Colon (tissue), 2 donors: ENCODE measurements around the gene ELAPOR1.
"Not testable (repeated sequence)": the region's sequence is repeated elsewhere in the genome, so short reads cannot be mapped to it uniquely, and the experiment has no call there.

Experiments
- FAIRE-seq: peaks from 2 replicates; lab custom pipeline; 2012; peaks lifted over from hg19 to GRCh38; lab: Jason Lieb, UNC
- donor health status: control.
- donor health status: control.

The ELAPOR1 gene

GRCh38 chr1:109137958-109138357, 24.0 kb downstream of the ELAPOR1 start:
- FAIRE-seq = no peak

GRCh38 chr1:109138358-109138757, 24.4 kb downstream of the ELAPOR1 start:
- FAIRE-seq = no peak

GRCh38 chr1:109140392-109140791, 26.5 kb downstream of the ELAPOR1 start:
- FAIRE-seq = no peak

- no peak for FAIRE-seq
Observed at GRCh38 chr1:109142260-109142659, 28.3 kb downstream of the ELAPOR1 start.

GRCh38 chr1:109142725-109143124, 28.8 kb downstream of the ELAPOR1 start:
- FAIRE-seq = not testable (repeated sequence)

GRCh38 chr1:109148987-109149561, 35.2 kb downstream of the ELAPOR1 start:
- no peak for FAIRE-seq

GRCh38 chr1:109149874-109150601, 36.1 kb downstream of the ELAPOR1 start:
- no peak for FAIRE-seq

GRCh38 chr1:109151146-109151990, 37.5 kb downstream of the ELAPOR1 start:
- no peak for FAIRE-seq

GRCh38 chr1:109152196-109152595, 38.3 kb downstream of the ELAPOR1 start:
- no peak for FAIRE-seq

- no peak for FAIRE-seq
Observed at GRCh38 chr1:109156916-109157385, 43.0 kb downstream of the ELAPOR1 start.

GRCh38 chr1:109158433-109158832, 44.5 kb downstream of the ELAPOR1 start:
- FAIRE-seq = no peak

- FAIRE-seq = no peak
Observed at GRCh38 chr1:109159326-109159725, 45.4 kb downstream of the ELAPOR1 start.

GRCh38 chr1:109160071-109160840, 46.3 kb downstream of the ELAPOR1 start:
- no peak for FAIRE-seq

GRCh38 chr1:109161858-109162606, 48.1 kb downstream of the ELAPOR1 start:
- FAIRE-seq = no peak

GRCh38 chr1:109162626-109163025, 48.7 kb downstream of the ELAPOR1 start:
- FAIRE-seq = no peak

GRCh38 chr1:109163551-109163950, 49.6 kb downstream of the ELAPOR1 start:
- FAIRE-seq = no peak
